ENCODE data around the gene SSH3. TPM values are rescaled to one million over a fixed set of nuclear protein-coding genes. Genes with fewer than 3 reads are reported as not detected.

SSH3 gene
- total RNA-seq, 2 experiments from 2014 or later = 9.2 to 18.5 TPM

DNA sequence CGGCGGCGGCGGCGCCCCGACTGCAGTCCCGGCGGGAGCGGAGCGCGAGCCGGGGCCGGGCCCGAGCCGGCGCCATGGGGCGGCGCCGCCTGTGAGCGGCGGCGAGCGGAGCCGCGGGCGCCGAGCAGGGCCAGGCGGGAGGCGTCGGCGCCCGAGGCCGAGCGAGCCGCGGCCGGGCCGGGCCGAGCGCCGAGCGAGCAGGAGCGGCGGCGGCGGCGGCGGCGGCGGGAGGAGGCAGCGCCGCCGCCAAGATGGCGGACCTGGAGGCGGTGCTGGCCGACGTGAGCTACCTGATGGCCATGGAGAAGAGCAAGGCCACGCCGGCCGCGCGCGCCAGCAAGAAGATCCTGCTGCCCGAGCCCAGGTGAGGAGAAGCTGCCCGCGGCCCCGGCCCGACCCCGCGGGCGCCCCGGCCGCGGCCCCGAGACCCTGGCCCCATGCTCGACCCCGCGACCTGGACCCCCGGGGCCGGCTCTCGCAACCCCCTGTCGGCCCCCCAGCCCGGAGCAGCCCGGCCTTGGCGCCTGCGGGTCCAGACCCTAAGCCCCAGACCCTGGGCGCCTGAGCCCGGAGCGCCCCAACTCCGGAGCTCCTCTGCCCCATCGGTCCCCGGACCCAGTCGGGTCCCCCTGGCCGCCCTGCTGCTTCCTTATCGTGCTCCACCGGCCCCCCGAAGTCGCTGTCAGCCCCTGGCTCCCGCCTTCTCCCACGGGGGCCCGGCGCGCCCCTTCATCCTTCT is 36.7 kb upstream of the SSH3 start, which contains the start of gene GRK2:
TSS of gene GRK2 (plus strand) at position 25 of the 739 bp plus-strand sequence. CDS start at position 252, 227 bp downstream.
- TF ChIP-seq, protein P1, sequence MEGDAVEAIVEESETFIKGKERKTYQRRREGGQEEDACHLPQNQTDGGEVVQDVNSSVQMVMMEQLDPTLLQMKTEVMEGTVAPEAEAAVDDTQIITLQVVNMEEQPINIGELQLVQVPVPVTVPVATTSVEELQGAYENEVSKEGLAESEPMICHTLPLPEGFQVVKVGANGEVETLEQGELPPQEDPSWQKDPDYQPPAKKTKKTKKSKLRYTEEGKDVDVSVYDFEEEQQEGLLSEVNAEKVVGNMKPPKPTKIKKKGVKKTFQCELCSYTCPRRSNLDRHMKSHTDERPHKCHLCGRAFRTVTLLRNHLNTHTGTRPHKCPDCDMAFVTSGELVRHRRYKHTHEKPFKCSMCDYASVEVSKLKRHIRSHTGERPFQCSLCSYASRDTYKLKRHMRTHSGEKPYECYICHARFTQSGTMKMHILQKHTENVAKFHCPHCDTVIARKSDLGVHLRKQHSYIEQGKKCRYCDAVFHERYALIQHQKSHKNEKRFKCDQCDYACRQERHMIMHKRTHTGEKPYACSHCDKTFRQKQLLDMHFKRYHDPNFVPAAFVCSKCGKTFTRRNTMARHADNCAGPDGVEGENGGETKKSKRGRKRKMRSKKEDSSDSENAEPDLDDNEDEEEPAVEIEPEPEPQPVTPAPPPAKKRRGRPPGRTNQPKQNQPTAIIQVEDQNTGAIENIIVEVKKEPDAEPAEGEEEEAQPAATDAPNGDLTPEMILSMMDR (conservative IDR thresholded peaks at IDR 0.05; ENCODE audit: low read length) = no peak
- TF ChIP-seq EZH2phosphoT487 (IDR thresholded peaks at IDR 0.05; ENCODE audit: borderline replicate concordance, low read depth, low read length) = no peak
- no peaks in the 10 kb centered on the region for H3K9me2 ChIP-seq (ENCODE audit: insufficient read depth, low read length)
- no TSS peak for BruUV-seq (replicated peaks)
- peak within 1 kb of the TSS; percentile 87 for H3K4me3 ChIP-seq (ENCODE audit: low read depth, low read length, poor library complexity, severe bottlenecking)
- no peaks in the 10 kb centered on the region for H3K9me3 ChIP-seq (ENCODE audit: low read length)
- H3K4me2 ChIP-seq (ENCODE audit: low read length) = peak within 1 kb of the TSS; percentile 97
- H4K20me1 ChIP-seq (ENCODE audit: insufficient read depth, low read length) = no peaks in the 10 kb centered on the region
- peaks cover 49% of the 10 kb centered on the region for H3K79me2 ChIP-seq (ENCODE audit: insufficient read depth, low read depth, low read length)
- ChIA-PET POLR2A (interaction anchor here (1.1 to 2.4 kb wide), 4 partner anchors 11 to 50 kb away, joined by 4 to 10 read pairs (median 4); no protein-coding TSS in a partner anchor), CTCF (ENCODE audit: unreplicated experiment) (interaction anchor here (0.6 to 1.3 kb wide), 2 partner anchors 9 to 51 kb away, joined by 3 to 4 read pairs; no protein-coding TSS in a partner anchor)
- peaks cover 48% of the 10 kb centered on the region for H3K36me3 ChIP-seq (ENCODE audit: insufficient read depth, low read length)
- H3K4me1 ChIP-seq (ENCODE audit: insufficient read depth, low read length, poor library complexity, severe bottlenecking) = peaks cover 82% of the 10 kb centered on the region
- peak; percentile 69 for DNase-seq (ENCODE audit: low spot score)
- H3K27ac ChIP-seq (ENCODE audit: low read depth, low read length, poor library complexity, severe bottlenecking) = peak within 1 kb of the TSS; percentile 98
- peak within 1 kb of the TSS; percentile 18; the same call in 1 of the 2 replicates for H2AFZ ChIP-seq (ENCODE audit: low read length)
- intact Hi-C loops (cut with micrococcal nuclease; ENCODE audit: unreplicated experiment) = loop anchor here (1.0 to 5.0 kb wide), 4 partner anchors 51 to 381 kb away; partner anchors contain the start of genes CDK2AP2, KDM2A and PITPNM1

DNA sequence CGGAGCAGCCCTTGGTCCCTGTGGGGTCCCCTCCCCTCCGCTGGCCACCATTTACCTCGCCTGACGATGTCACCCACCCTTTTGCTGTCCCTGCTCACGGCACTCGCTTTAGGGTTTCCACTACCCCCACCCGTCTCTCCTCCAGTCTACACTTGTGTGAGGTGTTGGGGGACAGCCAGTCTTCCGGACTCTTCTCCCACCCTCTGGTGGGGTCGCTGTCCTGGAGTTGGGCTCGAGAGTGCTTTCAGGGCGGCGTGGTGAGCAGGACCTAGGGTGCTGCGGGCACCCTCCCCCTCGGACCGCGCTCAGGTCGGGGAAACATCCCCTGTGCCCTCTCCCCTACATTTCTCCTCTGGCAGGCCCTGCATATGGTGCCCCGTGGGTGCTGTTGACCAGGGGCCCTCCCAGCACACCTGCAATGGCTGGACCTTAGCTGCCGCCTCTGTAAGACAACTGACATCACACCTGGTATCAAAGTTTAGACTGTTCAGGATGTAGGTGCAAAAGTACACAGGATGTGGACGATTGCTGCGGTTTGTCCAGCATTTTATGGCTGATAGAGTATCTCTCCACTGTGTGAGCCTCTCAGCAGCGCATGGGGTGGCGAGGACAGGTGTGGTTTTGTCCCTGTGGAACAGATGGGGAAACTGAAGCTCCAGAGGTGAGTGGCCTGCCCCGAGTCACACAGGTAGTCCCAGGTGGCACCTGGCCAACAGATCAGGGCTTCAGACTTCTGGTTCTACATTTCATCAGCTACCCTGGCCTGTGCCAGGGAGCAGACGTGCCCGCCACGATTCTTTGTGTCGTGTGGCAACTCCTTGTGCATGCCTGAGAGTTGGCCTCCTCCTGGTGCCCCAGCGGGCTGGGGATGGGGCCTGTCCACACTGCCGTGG is 35.9 kb upstream of the SSH3 start:
- peak overlapping the region; percentile 97 for H3K4me2 ChIP-seq (ENCODE audit: low read length)
- H3K9me3 ChIP-seq (ENCODE audit: low read length) = no peaks in the 10 kb centered on the region
- intact Hi-C loops (cut with micrococcal nuclease; ENCODE audit: unreplicated experiment) = loop anchor here (1.0 to 5.0 kb wide), 5 partner anchors 10 to 380 kb away; partner anchors contain the start of genes CDK2AP2, KDM2A and PITPNM1
- no peaks in the 10 kb centered on the region for H4K20me1 ChIP-seq (ENCODE audit: insufficient read depth, low read length)
- peaks cover 86% of the 10 kb centered on the region for H3K4me1 ChIP-seq (ENCODE audit: insufficient read depth, low read length, poor library complexity, severe bottlenecking)
- BruUV-seq (replicated peaks) = TSS peak; percentile 54
- no peak overlapping the region for H2AFZ ChIP-seq (ENCODE audit: low read length)
- peaks cover 58% of the 10 kb centered on the region for H3K79me2 ChIP-seq (ENCODE audit: insufficient read depth, low read depth, low read length)
- peak overlapping the region; percentile 98 for H3K27ac ChIP-seq (ENCODE audit: low read depth, low read length, poor library complexity, severe bottlenecking)
- DNase-seq (ENCODE audit: low spot score) = peak; percentile 90
- peaks cover 56% of the 10 kb centered on the region for H3K36me3 ChIP-seq (ENCODE audit: insufficient read depth, low read length)
- H3K4me3 ChIP-seq (ENCODE audit: low read depth, low read length, poor library complexity, severe bottlenecking) = peak overlapping the region; percentile 87
- no peak for TF ChIP-seq EZH2phosphoT487 (IDR thresholded peaks at IDR 0.05; ENCODE audit: borderline replicate concordance, low read depth, low read length)
- TF ChIP-seq, protein P1 (conservative IDR thresholded peaks at IDR 0.05; ENCODE audit: low read length) = peak; percentile 42
- CTCF ChIA-PET (ENCODE audit: unreplicated experiment) = interaction anchor here (1.1 to 1.3 kb wide), 2 partner anchors 10 to 50 kb away, joined by 4 to 6 read pairs; no protein-coding TSS in a partner anchor
- POLR2A ChIA-PET = interaction anchor here (0.7 to 2.4 kb wide), 5 partner anchors 10 to 84 kb away, joined by 3 to 10 read pairs (median 4); no protein-coding TSS in a partner anchor
- H3K9me2 ChIP-seq (ENCODE audit: insufficient read depth, low read length) = no peaks in the 10 kb centered on the region

All from OCI-LY7 (cell line).